ENCODE measurements around the gene C19orf85.
A peak's percentile ranks its signal among the peaks of the same experiment; 100 is the strongest.

The C19orf85 gene

GRCh38 chr19:55474269-55475265, 10.0 kb upstream of the C19orf85 start:
- DNase-seq, result peak; percentile 31

GRCh38 chr19:55473225-55474012, 8.9 kb upstream of the C19orf85 start:
- DNase-seq, result no peak

- DNase-seq, result peak; percentile 74
These were observed 7.9 kb upstream of the C19orf85 start for GRCh38 chr19:55472463-55472862.

GRCh38 chr19:55471266-55471665, 6.7 kb upstream of the C19orf85 start:
- no peak for DNase-seq

GRCh38 chr19:55468054-55468393, 3.5 kb upstream of the C19orf85 start:
- no peak for DNase-seq

GRCh38 chr19:55467236-55468053, 2.9 kb upstream of the C19orf85 start:
- DNase-seq, result peak; percentile 47

GRCh38 chr19:55466241-55466614, 1.7 kb upstream of the C19orf85 start:
- no peak for DNase-seq

GRCh38 chr19:55465460-55466240, 1.1 kb upstream of the C19orf85 start:
- DNase-seq, result no peak

- DNase-seq, result no peak
These were observed 401 bp downstream of the C19orf85 start for GRCh38 chr19:55464039-55464661.

- DNase-seq, result no peak
These were observed 944 bp downstream of the C19orf85 start for GRCh38 chr19:55463583-55464031.

GRCh38 chr19:55462722-55463121, 1.8 kb downstream of the C19orf85 start:
- no peak for DNase-seq

- DNase-seq, result peak; percentile 35
These were observed 2.5 kb downstream of the C19orf85 start for GRCh38 chr19:55461974-55462626.

GRCh38 chr19:55461259-55461973, 3.1 kb downstream of the C19orf85 start, which contains the start of gene ISOC2:
ISOC2 (minus strand) TSS chr19:55461642; CDS start chr19:55456486, 5,156 bp downstream.
- DNase-seq, result peak; percentile 100

- DNase-seq, result peak; percentile 81
These were observed 3.8 kb downstream of the C19orf85 start for GRCh38 chr19:55460670-55461258.

- peak; percentile 21 for DNase-seq
These were observed 4.4 kb downstream of the C19orf85 start for GRCh38 chr19:55459950-55460657.

GRCh38 chr19:55459551-55459949, 5.0 kb downstream of the C19orf85 start:
- DNase-seq, result no peak

GRCh38 chr19:55457683-55458457, 6.7 kb downstream of the C19orf85 start:
- DNase-seq, result no peak

- no peak for DNase-seq
These were observed 8.2 kb downstream of the C19orf85 start for GRCh38 chr19:55456347-55456746.
